ENCODE results near the gene ASNSD1. TPM values are rescaled to one million over a fixed set of nuclear protein-coding genes. Genes with fewer than 3 reads are reported as not detected.

The ASNSD1 gene
- total and polyA plus RNA-seq, 2 experiments from 2014 or later: 38.4 to 49.7 TPM

- no peak for TF ChIP-seq JUNB (IDR thresholded peaks at IDR 0.05; ENCODE audit: unreplicated experiment)
Measured at GRCh38 chr2:189660803-189661147, 484 bp upstream of the ASNSD1 start (continued).

- no peak overlapping the region for H3K27ac Mint-ChIP-seq
- peak overlapping the region; percentile 70 for H3K4me3 ChIP-seq
- H3K4me1 ChIP-seq (ENCODE audit: insufficient read depth): peaks cover 7% of the 10 kb centered on the region
- H3K27me3 Mint-ChIP-seq (ENCODE audit: insufficient read depth, low read depth, poor library complexity): no peaks in the 10 kb centered on the region
- no peaks in the 10 kb centered on the region for H3K9me3 Mint-ChIP-seq
- peak overlapping the region; percentile 82 for H3K4me2 ChIP-seq
- H3F3A ChIP-seq (replicated peaks; ENCODE audit: low read depth): no peaks in the 10 kb centered on the region
- H3K36me3 ChIP-seq (ENCODE audit: insufficient read depth): peaks cover 8% of the 10 kb centered on the region; the same call in 1 of the 2 replicates
- peak overlapping the region; percentile 84 for H2AFZ ChIP-seq
- 0 out of 3 replicates have a peak, but pooled peaks cover 2% of the 10 kb centered on the region for H3K4me1 Mint-ChIP-seq
- H3K9me2 ChIP-seq (ENCODE audit: insufficient read depth): no peaks in the 10 kb centered on the region
- no peak overlapping the region for H3K4me3 Mint-ChIP-seq
- H3K36me3 Mint-ChIP-seq (ENCODE audit: low read depth): peaks cover 14% of the 10 kb centered on the region; the same call in 2 of the 3 replicates
- H3K27me3 ChIP-seq (ENCODE audit: insufficient read depth): no peaks in the 10 kb centered on the region
- ATAC-seq: peak; percentile 12; the same call in 2 of the 3 replicates
- TF ChIP-seq JUNB (IDR thresholded peaks at IDR 0.05; ENCODE audit: unreplicated experiment) (no peak), EZH2phosphoT487 (IDR thresholded peaks at IDR 0.05; ENCODE audit: unreplicated experiment) (no peak), ZNF114 (CRISPR knock-in tag; IDR thresholded peaks at IDR 0.05) (no peak)
- DNase-seq (ENCODE audit: low spot score): peak; percentile 13
- peaks cover 23% of the 10 kb centered on the region for H3K79me2 ChIP-seq (replicated peaks; ENCODE audit: insufficient read depth)
- H4K20me1 ChIP-seq (replicated peaks; ENCODE audit: insufficient read depth): peaks cover 4% of the 10 kb centered on the region; the same call in 1 of the 2 replicates
- no peak overlapping the region for H3K27ac ChIP-seq (ENCODE audit: low read depth)
Measured at GRCh38 chr2:189661957-189662321, 680 bp downstream of the ASNSD1 start.

- Histone ChIP-seq H3K27me3 (ENCODE audit: insufficient read depth) (no peaks in the 10 kb centered on the region), H4K20me1 (replicated peaks; ENCODE audit: insufficient read depth) (peaks cover 10% of the 10 kb centered on the region; the same call in 1 of the 2 replicates), H3K79me2 (replicated peaks; ENCODE audit: insufficient read depth) (peaks cover 23% of the 10 kb centered on the region), H3F3A (replicated peaks; ENCODE audit: low read depth) (no peaks in the 10 kb centered on the region), H3K4me3 (peak overlapping the region; percentile 70; the same call in 1 of the 2 replicates), H3K9me2 (ENCODE audit: insufficient read depth) (no peaks in the 10 kb centered on the region), H3K27ac (ENCODE audit: low read depth) (no peak overlapping the region), H3K36me3 (ENCODE audit: insufficient read depth) (peaks cover 11% of the 10 kb centered on the region), H2AFZ (no peak overlapping the region), H3K4me2 (peak overlapping the region; percentile 82), H3K4me1 (ENCODE audit: insufficient read depth) (peaks cover 7% of the 10 kb centered on the region)
- Mint-ChIP-seq H3K4me3 (no peak overlapping the region; the same call in 2 of the 3 replicates), H3K27ac (no peak overlapping the region), H3K9me3 (no peaks in the 10 kb centered on the region), H3K27me3 (ENCODE audit: insufficient read depth, low read depth, poor library complexity) (no peaks in the 10 kb centered on the region), H3K4me1 (no peaks in the 10 kb centered on the region), H3K36me3 (ENCODE audit: low read depth) (peaks cover 22% of the 10 kb centered on the region; the same call in 2 of the 3 replicates)
- no peak for ATAC-seq
- DNase-seq (ENCODE audit: low spot score): no peak
- TF ChIP-seq CREB1 (CRISPR knock-in tag; IDR thresholded peaks at IDR 0.05; ENCODE audit: low read depth): no peak
- TF ChIP-seq STAT1 (IDR thresholded peaks at IDR 0.05; ENCODE audit: unreplicated experiment): no peak
- TF ChIP-seq REST (IDR thresholded peaks at IDR 0.05; ENCODE audit: unreplicated experiment): no peak
- TF ChIP-seq POLR2AphosphoS5 (IDR thresholded peaks at IDR 0.05; ENCODE audit: low read depth): no peak
- TF ChIP-seq NANOG (IDR thresholded peaks at IDR 0.05; ENCODE audit: borderline replicate concordance): no peak
- TF ChIP-seq ETS1 (IDR thresholded peaks at IDR 0.05): no peak
- no peak for TF ChIP-seq ZNF462 (CRISPR knock-in tag; IDR thresholded peaks at IDR 0.05)
Measured at GRCh38 chr2:189662669-189663226, 1.5 kb downstream of the ASNSD1 start.

Measured in GM23338 (cell line).